GM10266 (cell line): ENCODE measurements around the gene REV3L.

Experiments used
- DNase-seq: peaks from one replicate; pipeline ENCODE4 v3.0.0; 2012; ENCODE audit errors: extremely low spot score
- TF ChIP-seq, protein P1 (sequence below): IDR thresholded peaks from 2 replicates; pipeline ENCODE4 v1.5.1; 2012; ENCODE audit warnings: mild to moderate bottlenecking, low read depth; ENCODE audit not compliant: control insufficient read depth, insufficient read depth; ENCODE audit errors: missing control alignments

The REV3L gene

GRCh38 chr6:111450636-111451035 is 32.4 kb downstream of the REV3L start:
- no peak for DNase-seq
- TF ChIP-seq, protein P1, sequence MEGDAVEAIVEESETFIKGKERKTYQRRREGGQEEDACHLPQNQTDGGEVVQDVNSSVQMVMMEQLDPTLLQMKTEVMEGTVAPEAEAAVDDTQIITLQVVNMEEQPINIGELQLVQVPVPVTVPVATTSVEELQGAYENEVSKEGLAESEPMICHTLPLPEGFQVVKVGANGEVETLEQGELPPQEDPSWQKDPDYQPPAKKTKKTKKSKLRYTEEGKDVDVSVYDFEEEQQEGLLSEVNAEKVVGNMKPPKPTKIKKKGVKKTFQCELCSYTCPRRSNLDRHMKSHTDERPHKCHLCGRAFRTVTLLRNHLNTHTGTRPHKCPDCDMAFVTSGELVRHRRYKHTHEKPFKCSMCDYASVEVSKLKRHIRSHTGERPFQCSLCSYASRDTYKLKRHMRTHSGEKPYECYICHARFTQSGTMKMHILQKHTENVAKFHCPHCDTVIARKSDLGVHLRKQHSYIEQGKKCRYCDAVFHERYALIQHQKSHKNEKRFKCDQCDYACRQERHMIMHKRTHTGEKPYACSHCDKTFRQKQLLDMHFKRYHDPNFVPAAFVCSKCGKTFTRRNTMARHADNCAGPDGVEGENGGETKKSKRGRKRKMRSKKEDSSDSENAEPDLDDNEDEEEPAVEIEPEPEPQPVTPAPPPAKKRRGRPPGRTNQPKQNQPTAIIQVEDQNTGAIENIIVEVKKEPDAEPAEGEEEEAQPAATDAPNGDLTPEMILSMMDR: no peak

GRCh38 chr6:111450087-111450486 is 32.9 kb downstream of the REV3L start:
- DNase-seq: no peak
- TF ChIP-seq, protein P1: no peak

DNA sequence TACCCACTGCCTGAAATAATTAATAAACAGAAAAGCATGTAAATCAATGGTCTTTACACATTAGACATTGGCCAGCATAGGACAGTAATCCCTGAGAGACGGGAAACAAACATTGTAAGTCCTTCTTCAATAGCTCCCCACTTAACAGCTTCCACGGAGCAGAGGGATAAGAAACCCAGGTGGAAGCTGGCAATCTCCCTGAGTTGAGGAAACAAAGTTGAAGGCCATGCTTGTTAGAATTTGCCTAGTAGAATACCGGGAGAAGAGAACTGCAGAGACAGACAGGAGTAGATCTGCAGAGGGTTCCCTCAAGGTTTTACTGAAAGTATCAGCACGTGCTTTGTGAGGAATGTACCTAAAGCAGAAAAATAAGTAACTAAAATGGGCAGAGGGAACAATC is 33.9 kb downstream of the REV3L start:
- DNase-seq: no peak
- TF ChIP-seq, protein P1: no peak

- no peak for DNase-seq
- TF ChIP-seq, protein P1: no peak
These were observed 36.0 kb downstream of the REV3L start for GRCh38 chr6:111447051-111447450.

DNA sequence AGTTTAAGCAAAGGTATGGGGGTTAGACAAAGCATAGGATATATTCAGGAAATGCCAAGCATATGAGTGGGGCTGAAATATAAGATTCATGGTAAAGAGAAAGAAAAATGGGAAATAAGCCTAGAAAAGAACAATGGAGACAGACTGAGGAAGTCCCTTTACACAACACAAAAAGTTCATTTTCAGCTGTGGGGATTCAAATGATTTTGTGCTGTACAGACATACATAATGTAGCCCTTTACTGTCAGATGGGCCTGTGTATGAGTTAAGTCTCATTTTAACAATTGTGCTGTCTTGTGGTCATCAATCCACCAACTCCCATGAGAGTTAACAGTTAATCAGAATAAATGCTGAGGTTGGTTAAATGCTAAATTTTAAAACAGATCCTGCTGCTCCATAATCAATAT is 37.2 kb downstream of the REV3L start:
- no peak for DNase-seq
- TF ChIP-seq, protein P1: no peak

- TF ChIP-seq, protein P1: no peak
- no peak for DNase-seq
These were observed 38.2 kb downstream of the REV3L start for GRCh38 chr6:111444794-111445193.

- TF ChIP-seq, protein P1: no peak
- no peak for DNase-seq
These were observed 41.3 kb downstream of the REV3L start for GRCh38 chr6:111441678-111442243.
